ENCODE measurements around the gene LDHA.

The LDHA gene

DNA sequence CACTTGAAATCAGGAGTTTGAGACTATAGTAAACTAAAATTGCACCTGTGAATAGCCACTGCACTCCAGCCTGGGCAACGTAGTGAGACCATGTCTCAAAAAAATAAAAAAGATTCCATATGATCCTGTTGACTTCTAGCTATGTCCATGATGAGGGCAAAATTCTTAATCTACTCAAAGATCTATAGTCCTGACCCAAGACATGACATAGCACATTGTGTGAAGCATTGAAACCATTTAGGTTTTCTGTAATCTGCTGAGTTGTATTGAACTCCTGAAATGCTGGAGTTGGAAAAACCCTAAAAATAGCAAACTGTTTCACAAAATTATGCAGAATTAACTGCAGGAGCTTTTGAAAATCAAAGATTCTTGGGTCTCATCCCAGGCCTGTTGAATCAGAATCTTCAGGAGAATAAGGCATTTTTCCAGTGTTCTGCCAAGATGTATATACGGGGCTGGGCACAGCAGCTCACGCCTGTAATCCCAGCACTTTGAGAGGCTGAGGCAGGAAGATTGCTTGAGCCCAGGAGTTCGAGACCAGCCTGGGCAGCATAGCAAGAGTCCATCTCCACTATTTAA lies 29.8 kb upstream of the LDHA start:
- Histone ChIP-seq H3K4me1 (ENCODE audit: control insufficient read depth in 1 of 2, insufficient read depth in 1 of 2, low read depth in 1 of 2, low read length in 1 of 2) (peaks cover 11 to 20% of the 10 kb centered on the region in 2 experiments), H3K36me3 (peaks cover 49% of the 10 kb centered on the region), H3K9me3 (no peaks in the 10 kb centered on the region), H3K4me3 (ENCODE audit: low read depth in 1 of 2, low read length in 1 of 2) (no peak overlapping the region), H3K27ac (no peak overlapping the region), H3K27me3 (no peaks in the 10 kb centered on the region)
- TF ChIP-seq, protein P1, sequence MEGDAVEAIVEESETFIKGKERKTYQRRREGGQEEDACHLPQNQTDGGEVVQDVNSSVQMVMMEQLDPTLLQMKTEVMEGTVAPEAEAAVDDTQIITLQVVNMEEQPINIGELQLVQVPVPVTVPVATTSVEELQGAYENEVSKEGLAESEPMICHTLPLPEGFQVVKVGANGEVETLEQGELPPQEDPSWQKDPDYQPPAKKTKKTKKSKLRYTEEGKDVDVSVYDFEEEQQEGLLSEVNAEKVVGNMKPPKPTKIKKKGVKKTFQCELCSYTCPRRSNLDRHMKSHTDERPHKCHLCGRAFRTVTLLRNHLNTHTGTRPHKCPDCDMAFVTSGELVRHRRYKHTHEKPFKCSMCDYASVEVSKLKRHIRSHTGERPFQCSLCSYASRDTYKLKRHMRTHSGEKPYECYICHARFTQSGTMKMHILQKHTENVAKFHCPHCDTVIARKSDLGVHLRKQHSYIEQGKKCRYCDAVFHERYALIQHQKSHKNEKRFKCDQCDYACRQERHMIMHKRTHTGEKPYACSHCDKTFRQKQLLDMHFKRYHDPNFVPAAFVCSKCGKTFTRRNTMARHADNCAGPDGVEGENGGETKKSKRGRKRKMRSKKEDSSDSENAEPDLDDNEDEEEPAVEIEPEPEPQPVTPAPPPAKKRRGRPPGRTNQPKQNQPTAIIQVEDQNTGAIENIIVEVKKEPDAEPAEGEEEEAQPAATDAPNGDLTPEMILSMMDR (IDR thresholded peaks at IDR 0.05), result no peak

DNA sequence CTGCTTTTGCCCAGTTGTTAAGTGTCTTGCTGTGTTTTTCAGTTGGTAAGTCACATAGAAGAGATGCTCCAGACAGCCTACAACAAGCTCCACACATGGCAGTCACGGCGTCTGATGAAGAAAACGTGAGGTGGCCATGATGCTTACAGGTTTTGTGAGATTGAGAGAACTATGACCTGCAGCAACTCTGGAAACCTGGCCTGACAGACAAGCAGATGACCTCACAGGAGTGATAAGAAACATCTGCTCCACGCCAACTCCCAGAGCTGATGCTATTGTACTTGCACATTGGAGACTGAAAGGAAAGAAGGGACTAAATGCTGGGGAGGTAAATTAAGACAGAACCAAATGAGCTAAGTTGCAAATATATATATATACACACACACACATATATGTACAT lies 28.6 kb upstream of the LDHA start:
- Histone ChIP-seq H3K27ac (peak overlapping the region; percentile 42), H3K9me3 (no peaks in the 10 kb centered on the region), H3K27me3 (no peaks in the 10 kb centered on the region), H3K4me1 (ENCODE audit: control insufficient read depth in 1 of 2, insufficient read depth in 1 of 2, low read depth in 1 of 2, low read length in 1 of 2) (peaks cover 11 to 20% of the 10 kb centered on the region in 2 experiments), H3K36me3 (peaks cover 38% of the 10 kb centered on the region), H3K4me3 (ENCODE audit: low read depth in 1 of 2, low read length in 1 of 2) (no peak overlapping the region)
- TF ChIP-seq, protein P1 (IDR thresholded peaks at IDR 0.05), result no peak

DNA sequence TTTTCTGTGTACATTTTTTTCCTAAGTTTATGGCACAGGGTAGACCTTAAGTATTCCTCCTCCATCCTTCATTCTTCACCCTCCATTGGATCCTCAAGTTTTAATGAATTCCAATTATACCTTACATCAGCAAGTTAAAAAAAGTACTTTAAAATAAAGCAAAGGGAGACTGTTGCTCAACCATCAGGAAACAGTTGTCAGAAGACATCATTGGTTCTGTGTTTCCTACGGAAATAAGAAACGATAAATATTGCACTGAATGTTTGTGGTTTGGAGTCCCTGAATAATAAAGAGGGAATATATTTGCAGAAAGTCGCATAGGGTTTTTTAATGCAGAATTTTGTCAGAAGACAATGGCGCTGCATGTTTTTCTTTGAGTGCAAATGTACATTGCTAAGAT lies 28.1 kb upstream of the LDHA start:
- Histone ChIP-seq H3K36me3 (peaks cover 32% of the 10 kb centered on the region), H3K27ac (peak overlapping the region; percentile 42), H3K4me1 (ENCODE audit: control insufficient read depth in 1 of 2, insufficient read depth in 1 of 2, low read depth in 1 of 2, low read length in 1 of 2) (peaks cover 11 to 20% of the 10 kb centered on the region in 2 experiments), H3K9me3 (no peaks in the 10 kb centered on the region), H3K27me3 (no peaks in the 10 kb centered on the region), H3K4me3 (ENCODE audit: low read depth in 1 of 2, low read length in 1 of 2) (no peak overlapping the region)
- TF ChIP-seq, protein P1 (IDR thresholded peaks at IDR 0.05), result no peak

DNA sequence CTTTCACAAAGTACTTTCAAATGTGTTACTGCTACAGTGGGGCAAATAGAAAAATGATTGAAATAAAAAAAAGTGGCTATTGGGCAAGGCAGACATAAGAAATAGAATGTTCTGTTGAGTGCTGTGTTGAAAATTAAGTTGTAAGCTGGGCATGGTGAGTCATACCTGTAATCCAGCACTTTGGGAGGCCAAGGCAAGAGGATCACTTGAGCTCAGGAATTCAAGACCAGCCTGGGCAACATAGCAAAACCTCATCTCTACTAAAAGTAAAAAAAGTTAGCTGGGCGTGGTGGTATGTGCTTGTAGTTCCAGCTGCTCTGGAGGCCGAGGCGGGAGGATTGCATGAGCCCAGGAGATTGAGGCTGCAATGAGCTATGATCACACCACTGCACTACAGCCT lies 26.9 kb upstream of the LDHA start:
- peaks cover 23% of the 10 kb centered on the region for H3K36me3 ChIP-seq
- TF ChIP-seq, protein P1 (IDR thresholded peaks at IDR 0.05), result no peak
- no peaks in the 10 kb centered on the region for H3K27me3 ChIP-seq
- H3K9me3 ChIP-seq, result no peaks in the 10 kb centered on the region
- H3K4me3 ChIP-seq (ENCODE audit: low read depth in 1 of 2, low read length in 1 of 2), result no peak overlapping the region
- peaks cover 11 to 20% of the 10 kb centered on the region in 2 experiments for H3K4me1 ChIP-seq (ENCODE audit: control insufficient read depth in 1 of 2, insufficient read depth in 1 of 2, low read depth in 1 of 2, low read length in 1 of 2)
- no peak overlapping the region for H3K27ac ChIP-seq

DNA sequence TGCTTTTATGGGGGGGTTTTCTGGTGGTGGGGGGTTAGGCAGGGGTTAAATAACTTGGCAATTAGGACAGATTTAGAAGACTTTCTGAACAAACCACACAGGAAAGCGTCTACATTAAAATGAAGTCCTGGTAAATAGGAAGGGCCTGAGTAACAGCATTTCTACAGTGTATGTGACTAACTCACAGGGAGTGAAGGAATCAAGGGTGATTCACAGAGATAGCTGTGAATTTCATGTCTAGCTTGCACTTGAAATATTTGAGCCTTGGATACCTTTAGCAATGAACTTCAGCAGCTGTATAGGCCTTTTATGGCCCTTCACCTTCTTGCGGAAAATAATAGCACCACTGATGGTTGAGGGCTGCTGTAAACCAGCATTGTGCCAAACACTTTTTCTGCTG lies 26.1 kb upstream of the LDHA start:
- no peaks in the 10 kb centered on the region for H3K27me3 ChIP-seq
- TF ChIP-seq, protein P1 (IDR thresholded peaks at IDR 0.05), result no peak
- no peak overlapping the region for H3K27ac ChIP-seq
- H3K4me1 ChIP-seq (ENCODE audit: control insufficient read depth in 1 of 2, insufficient read depth in 1 of 2, low read depth in 1 of 2, low read length in 1 of 2), result peaks cover 11 to 20% of the 10 kb centered on the region in 2 experiments
- no peak overlapping the region for H3K4me3 ChIP-seq (ENCODE audit: low read depth in 1 of 2, low read length in 1 of 2)
- H3K9me3 ChIP-seq, result no peaks in the 10 kb centered on the region
- peaks cover 16% of the 10 kb centered on the region for H3K36me3 ChIP-seq
